PC-9 (cell line): ENCODE results near the gene CADPS2. TPM values are rescaled to one million over a fixed set of nuclear protein-coding genes. Genes with fewer than 3 reads are reported as not detected.

Experiments used
- BruUV-seq: library from RNA; stranded (reverse); fragments of 400-500 nt; replicated peaks from 2 replicates; lab custom pipeline; 2021; lab: Mats Ljungman, UMichigan
- CTCF ChIA-PET: fragments of 300-600 bp; sonication (Branson Sonifier 250); formaldehyde crosslinking; loops from one replicate; lab custom pipeline; 2022; ENCODE audit warnings: antibody characterized with exemption; lab: Charles Lee
- POLR2A ChIA-PET: fragments of 300-600 bp; sonication (Branson Sonifier 250); formaldehyde crosslinking; loops from one replicate; lab custom pipeline; 2022; ENCODE audit warnings: antibody characterized with exemption; ENCODE audit not compliant: unreplicated experiment; lab: Charles Lee
- DNase-seq, 2 experiments: peaks; one replicate each; pipeline versions ENCODE4 v3.0.0 to v3.0.0-alpha.2; 2015 to 2022; ENCODE audit warnings: mixed read lengths in 1 of 2
- H2AFZ ChIP-seq: fragments of 200-600 bp; sonication (generic); 2 replicates; pipeline ENCODE4 v1.8.1; 2017; ENCODE audit warnings: antibody characterized with exemption
- H3F3A ChIP-seq: fragments of 200-600 bp; sonication (generic); 2 replicates; pipeline ENCODE4 v1.8.1; 2017; ENCODE audit warnings: antibody characterized with exemption, mild to moderate bottlenecking, low read depth; ENCODE audit not compliant: insufficient read depth
- H3K27ac ChIP-seq: fragments of 200-600 bp; sonication (generic); 2 replicates; pipeline ENCODE4 v1.6.1; 2016; ENCODE audit warnings: mixed run types
- H3K27me3 ChIP-seq: fragments of 200-600 bp; sonication (generic); 2 replicates; pipeline ENCODE4 v1.6.1; 2016; ENCODE audit warnings: low read depth, mixed run types; ENCODE audit not compliant: insufficient read depth
- H3K36me3 ChIP-seq: fragments of 200-600 bp; sonication (generic); 2 replicates; pipeline ENCODE4 v1.6.1; 2016; ENCODE audit warnings: low read depth, mixed run types
- H3K4me1 ChIP-seq: fragments of 200-600 bp; sonication (generic); replicated peaks from 2 replicates; pipeline ENCODE4 v1.6.1; 2016; ENCODE audit warnings: mixed run types; ENCODE audit not compliant: insufficient read depth
- H3K4me2 ChIP-seq: fragments of 200-600 bp; sonication (generic); 2 replicates; pipeline ENCODE4 v1.6.1; 2017; ENCODE audit warnings: mixed run types
- H3K4me3 ChIP-seq: fragments of 200-600 bp; sonication (generic); 2 replicates; pipeline ENCODE4 v1.6.1; 2016; ENCODE audit warnings: mixed run types
- H3K79me2 ChIP-seq: fragments of 200-600 bp; sonication (generic); 2 replicates; pipeline ENCODE4 v1.6.1; 2017; ENCODE audit warnings: low read depth, mixed run types
- H3K9me2 ChIP-seq: fragments of 200-600 bp; sonication (generic); 2 replicates; pipeline ENCODE4 v1.8.1; 2017; ENCODE audit warnings: mild to moderate bottlenecking; ENCODE audit not compliant: insufficient read depth
- H3K9me3 ChIP-seq: fragments of 200-600 bp; sonication (generic); 2 replicates; pipeline ENCODE4 v1.8.1; 2016; ENCODE audit warnings: low read depth; ENCODE audit not compliant: insufficient read depth
- H4K20me1 ChIP-seq: fragments of 200-600 bp; sonication (generic); 2 replicates; pipeline ENCODE4 v1.8.1; 2017; ENCODE audit not compliant: insufficient read depth
- CTCF ChIP-seq: fragments of 200-600 bp; sonication (generic); conservative IDR thresholded peaks from 2 replicates; pipeline ENCODE4 v1.6.1; 2017; ENCODE audit warnings: mixed run types, antibody characterized with exemption, mild to moderate bottlenecking, moderate library complexity
- EZH2 ChIP-seq: fragments of 200-600 bp; sonication (generic); IDR thresholded peaks from 2 replicates; pipeline ENCODE4 v1.8.0; 2017; ENCODE audit warnings: antibody characterized with exemption, low read depth
- intact Hi-C: fragments of 100-400 bp; cut with micrococcal nuclease; formaldehyde crosslinking; loops from one replicate; pipeline ENCODE4 v1.10.0; 2022; ENCODE audit not compliant: unreplicated experiment
- total RNA-seq: library from RNA; stranded (reverse); gene quantifications from 2 replicates; pipeline ENCODE4 v1.2.3, GENCODE V29; 2021

Gene CADPS2
- total RNA-seq, 1 experiment from 2014 or later, result 11.9 TPM

GRCh38 chr7:122407195-122407594, 479.1 kb downstream of the CADPS2 start:
- Histone ChIP-seq H3K4me3 (no peak overlapping the region), H3K4me2 (no peak overlapping the region), H3K36me3 (no peaks in the 10 kb centered on the region), H3K4me1 (no peaks in the 10 kb centered on the region), H3K27ac (no peak overlapping the region), H3K27me3 (no peaks in the 10 kb centered on the region), H3F3A (no peaks in the 10 kb centered on the region), H2AFZ (no peak overlapping the region), H3K79me2 (no peaks in the 10 kb centered on the region), H3K9me2 (no peaks in the 10 kb centered on the region), H3K9me3 (no peaks in the 10 kb centered on the region), H4K20me1 (no peaks in the 10 kb centered on the region)
- intact Hi-C loops, result no loop called here
- no peak for DNase-seq
- ChIA-PET POLR2A (no interaction called here), CTCF (no interaction called here)
- BruUV-seq, result no TSS peak
- TF ChIP-seq CTCF (no peak), EZH2 (no peak)

DNA sequence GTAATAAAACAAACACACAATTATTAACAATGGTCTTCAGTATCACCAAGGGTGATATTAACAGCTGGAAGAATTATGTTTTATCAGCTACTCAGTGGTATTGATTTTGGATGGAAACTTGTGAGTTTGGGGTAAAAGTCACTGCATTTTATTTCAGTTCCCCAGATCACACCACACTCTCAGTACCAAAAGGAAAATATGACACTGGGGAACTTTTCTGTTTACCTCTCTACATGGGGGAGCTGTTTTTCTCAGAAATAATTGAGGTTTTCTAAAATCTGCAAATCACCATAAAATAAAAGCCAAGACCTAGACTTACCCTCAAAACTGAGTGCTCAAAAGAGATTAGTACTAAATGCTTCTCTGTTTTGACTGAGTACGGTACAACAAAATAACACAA, 483.1 kb downstream of the CADPS2 start:
- H3K36me3 ChIP-seq, result no peaks in the 10 kb centered on the region
- no peak for TF ChIP-seq EZH2
- no peak for TF ChIP-seq CTCF
- intact Hi-C loops, result no loop called here

DNA sequence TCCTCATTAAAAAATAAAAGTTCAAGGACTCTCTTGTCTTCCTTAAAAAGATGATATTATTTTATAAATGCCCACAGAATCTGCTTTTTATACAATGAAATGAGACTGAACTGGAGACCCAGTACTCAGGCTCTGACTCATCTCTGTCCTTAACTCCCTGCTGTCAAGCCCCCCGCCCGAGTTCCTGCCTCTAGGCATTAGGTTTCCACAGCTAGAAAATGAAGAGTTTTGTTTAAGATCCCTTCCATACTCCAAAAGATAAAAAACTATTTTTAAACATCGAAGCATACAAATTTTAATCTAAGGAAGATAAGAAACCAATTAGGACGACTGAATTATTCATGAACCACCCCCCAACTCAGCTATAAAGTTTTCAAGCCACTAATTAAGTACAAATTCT, 484.0 kb downstream of the CADPS2 start:
- no peak for TF ChIP-seq CTCF
- TF ChIP-seq EZH2, result no peak
- DNase-seq, result no peak
- Histone ChIP-seq H3K9me2 (no peaks in the 10 kb centered on the region), H2AFZ (no peak overlapping the region), H3K4me2 (no peak overlapping the region), H3K79me2 (no peaks in the 10 kb centered on the region), H3K27me3 (no peaks in the 10 kb centered on the region), H3K36me3 (no peaks in the 10 kb centered on the region), H3K9me3 (no peaks in the 10 kb centered on the region), H3K4me1 (no peaks in the 10 kb centered on the region), H3K27ac (no peak overlapping the region), H3F3A (no peaks in the 10 kb centered on the region), H3K4me3 (no peak overlapping the region), H4K20me1 (no peaks in the 10 kb centered on the region)
- intact Hi-C loops, result no loop called here
- no TSS peak for BruUV-seq
- POLR2A ChIA-PET, result no interaction called here
- CTCF ChIA-PET, result no interaction called here

More for the DNA sequence above, 483.1 kb downstream of the CADPS2 start:
- Histone ChIP-seq H3F3A (no peaks in the 10 kb centered on the region), H3K27ac (no peak overlapping the region), H2AFZ (no peak overlapping the region), H3K4me1 (no peaks in the 10 kb centered on the region), H4K20me1 (no peaks in the 10 kb centered on the region), H3K4me2 (no peak overlapping the region), H3K9me2 (no peaks in the 10 kb centered on the region), H3K9me3 (no peaks in the 10 kb centered on the region), H3K79me2 (no peaks in the 10 kb centered on the region), H3K27me3 (no peaks in the 10 kb centered on the region), H3K4me3 (no peak overlapping the region)
- CTCF ChIA-PET, result no interaction called here
- POLR2A ChIA-PET, result no interaction called here
- no peak for DNase-seq
- no TSS peak for BruUV-seq
